HG03108 (cell line): Measurements from ENCODE around the gene MAP4K4.
"Not testable (repeated sequence)": the region's sequence is repeated elsewhere in the genome, so short reads cannot be mapped to it uniquely, and the experiment has no call there.

Source experiments
- ATAC-seq: cut with Tn5 transposase; IDR thresholded peaks from one replicate; pipeline ENCODE4 v1.9.1; 2021; ENCODE audit warnings: moderate library complexity; ENCODE audit not compliant: unreplicated experiment

The MAP4K4 gene

GRCh38 chr2:101763496-101764333 lies 66.2 kb downstream of the MAP4K4 start:
- ATAC-seq = no peak

GRCh38 chr2:101766337-101766736 lies 68.8 kb downstream of the MAP4K4 start:
- ATAC-seq = no peak

- no peak for ATAC-seq
These were observed 69.6 kb downstream of the MAP4K4 start for GRCh38 chr2:101766871-101767739.

GRCh38 chr2:101768556-101769220 lies 71.2 kb downstream of the MAP4K4 start:
- no peak for ATAC-seq

- ATAC-seq = not testable (repeated sequence)
These were observed 72.2 kb downstream of the MAP4K4 start for GRCh38 chr2:101769726-101770125.

- ATAC-seq = no peak
These were observed 73.2 kb downstream of the MAP4K4 start for GRCh38 chr2:101770726-101771125.

- no peak for ATAC-seq
These were observed 73.9 kb downstream of the MAP4K4 start for GRCh38 chr2:101771227-101771902.

GRCh38 chr2:101771910-101772321 lies 74.4 kb downstream of the MAP4K4 start:
- no peak for ATAC-seq

- ATAC-seq = no peak
These were observed 75.6 kb downstream of the MAP4K4 start for GRCh38 chr2:101773137-101773536.

GRCh38 chr2:101773961-101774360 lies 76.5 kb downstream of the MAP4K4 start:
- ATAC-seq = not testable (repeated sequence)

GRCh38 chr2:101775092-101775491 lies 77.6 kb downstream of the MAP4K4 start:
- ATAC-seq = no peak

- no peak for ATAC-seq
These were observed 78.1 kb downstream of the MAP4K4 start for GRCh38 chr2:101775636-101776035.

- ATAC-seq = no peak
These were observed 78.9 kb downstream of the MAP4K4 start for GRCh38 chr2:101776172-101777043.

- no peak for ATAC-seq
These were observed 79.8 kb downstream of the MAP4K4 start for GRCh38 chr2:101777337-101777736.

GRCh38 chr2:101778102-101778501 lies 80.6 kb downstream of the MAP4K4 start:
- no peak for ATAC-seq

GRCh38 chr2:101779190-101779589 lies 81.7 kb downstream of the MAP4K4 start:
- ATAC-seq = no peak

- ATAC-seq = no peak
These were observed 82.1 kb downstream of the MAP4K4 start for GRCh38 chr2:101779656-101780055.

- ATAC-seq = no peak
These were observed 83.8 kb downstream of the MAP4K4 start for GRCh38 chr2:101781326-101781725.

- no peak for ATAC-seq
These were observed 84.4 kb downstream of the MAP4K4 start for GRCh38 chr2:101781791-101782426.
